Neural progenitor cell (in vitro differentiated cells): Measurements from ENCODE around the gene AKR1E2.

Experiments
- EZH2 ChIP-seq: fragments of 200-600 bp; sonication (generic); IDR thresholded peaks from 2 replicates; pipeline ENCODE4 v1.6.1; 2017; ENCODE audit warnings: antibody characterized with exemption, mild to moderate bottlenecking, moderate library complexity
- EZH2phosphoT487 ChIP-seq: fragments of 200-600 bp; sonication (generic); IDR thresholded peaks from 2 replicates; pipeline ENCODE4 v1.6.1; 2017; ENCODE audit warnings: antibody characterized with exemption
- TF ChIP-seq, protein P1 (sequence below): fragments of 200-600 bp; sonication (generic); IDR thresholded peaks from 2 replicates; pipeline ENCODE4 v1.5.1; 2017; ENCODE audit warnings: antibody characterized with exemption, mild to moderate bottlenecking

DNA sequence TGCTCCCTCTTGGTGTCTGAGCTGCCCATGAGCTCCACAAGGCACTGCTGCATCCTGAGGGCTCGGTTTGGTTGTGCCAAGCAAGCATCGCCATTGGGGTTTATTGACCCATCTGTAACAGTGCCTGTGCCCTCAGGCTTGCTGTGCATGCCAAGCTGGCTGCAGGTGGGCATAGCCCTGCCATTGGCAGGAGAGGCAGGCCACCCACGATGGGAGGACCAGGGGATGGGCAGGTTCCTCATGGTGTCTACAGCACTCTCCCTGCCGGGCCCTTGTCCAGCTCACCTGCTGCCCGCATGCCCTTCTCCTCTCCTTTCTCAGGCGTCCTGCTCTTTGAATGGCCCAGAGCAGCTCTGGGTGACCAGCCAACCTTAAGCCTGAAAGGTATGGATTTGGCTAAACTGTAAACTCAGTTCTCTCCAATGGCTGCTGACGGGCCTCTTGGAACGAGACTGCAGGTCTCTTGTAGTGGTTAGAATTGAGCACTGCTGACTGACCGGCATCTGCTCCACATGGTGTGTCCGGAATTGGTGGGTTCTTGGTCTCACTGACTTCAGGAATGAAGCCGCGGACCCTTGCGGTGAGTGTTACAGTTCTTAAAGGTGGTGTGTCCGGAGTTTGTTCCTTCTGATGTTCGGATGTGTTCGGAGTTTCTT, 17.6 kb downstream of the AKR1E2 start:
- TF ChIP-seq, protein P1, sequence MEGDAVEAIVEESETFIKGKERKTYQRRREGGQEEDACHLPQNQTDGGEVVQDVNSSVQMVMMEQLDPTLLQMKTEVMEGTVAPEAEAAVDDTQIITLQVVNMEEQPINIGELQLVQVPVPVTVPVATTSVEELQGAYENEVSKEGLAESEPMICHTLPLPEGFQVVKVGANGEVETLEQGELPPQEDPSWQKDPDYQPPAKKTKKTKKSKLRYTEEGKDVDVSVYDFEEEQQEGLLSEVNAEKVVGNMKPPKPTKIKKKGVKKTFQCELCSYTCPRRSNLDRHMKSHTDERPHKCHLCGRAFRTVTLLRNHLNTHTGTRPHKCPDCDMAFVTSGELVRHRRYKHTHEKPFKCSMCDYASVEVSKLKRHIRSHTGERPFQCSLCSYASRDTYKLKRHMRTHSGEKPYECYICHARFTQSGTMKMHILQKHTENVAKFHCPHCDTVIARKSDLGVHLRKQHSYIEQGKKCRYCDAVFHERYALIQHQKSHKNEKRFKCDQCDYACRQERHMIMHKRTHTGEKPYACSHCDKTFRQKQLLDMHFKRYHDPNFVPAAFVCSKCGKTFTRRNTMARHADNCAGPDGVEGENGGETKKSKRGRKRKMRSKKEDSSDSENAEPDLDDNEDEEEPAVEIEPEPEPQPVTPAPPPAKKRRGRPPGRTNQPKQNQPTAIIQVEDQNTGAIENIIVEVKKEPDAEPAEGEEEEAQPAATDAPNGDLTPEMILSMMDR = no peak
- TF ChIP-seq EZH2 = no peak
- TF ChIP-seq EZH2phosphoT487 = no peak
